Sigmoid colon (tissue), 7 donors: ENCODE measurements around the gene ZNF385A. TPM values are rescaled to one million over a fixed set of nuclear protein-coding genes. Genes with fewer than 3 reads are reported as not detected.

Source experiments
- DNase-seq: peaks from one replicate; pipeline ENCODE4 v3.0.0-alpha.2; 2019
- H3K27ac ChIP-seq, 4 donors: fragments of 200-600 bp; sonication (generic); one replicate each; pipeline ENCODE4 v1.5.1; 2016 to 2019; ENCODE audit warnings: mild to moderate bottlenecking in 1 of 4
- H3K27me3 ChIP-seq, 3 donors: fragments of 200-600 bp; sonication (generic); one replicate each; pipeline ENCODE4 v1.5.1; 2019; ENCODE audit warnings: mild to moderate bottlenecking in 1 of 3
- H3K36me3 ChIP-seq, 4 donors: fragments of 200-600 bp; sonication (generic); one replicate each; pipeline ENCODE4 v1.5.1; 2016 to 2019
- H3K4me1 ChIP-seq, 4 donors: fragments of 200-600 bp; sonication (generic); one replicate each; pipeline ENCODE4 v1.5.1; 2017 to 2019
- H3K4me3 ChIP-seq, 4 donors: fragments of 200-600 bp; sonication (generic); one replicate each; pipeline ENCODE4 v1.5.1; 2017 to 2019; ENCODE audit warnings: mild to moderate bottlenecking in 2 of 4, moderate library complexity in 1 of 4
- H3K9me3 ChIP-seq, 4 donors: fragments of 200-600 bp in 3 of 4; sonication (generic) in 3 of 4; one replicate each; pipeline versions ENCODE4 v1.5.1 to v1.6.1; 2013 to 2019
- EP300 ChIP-seq, 4 donors: sonication (generic); formaldehyde crosslinking; IDR thresholded peaks; one replicate each; pipeline ENCODE4 v1.6.1; 2017; ENCODE audit warnings: antibody characterized with exemption in 4 of 4
- POLR2A ChIP-seq, 2 donors: fragments of 450-650 bp; IDR thresholded peaks; one replicate each; pipeline ENCODE4 v1.6.1; 2016; ENCODE audit warnings: antibody characterized with exemption in 2 of 2, mild to moderate bottlenecking in 2 of 2, moderate library complexity in 2 of 2
- POLR2AphosphoS5 ChIP-seq, 4 donors: sonication (generic); formaldehyde crosslinking; IDR thresholded peaks; one replicate each; pipeline ENCODE4 v1.6.1; 2017; ENCODE audit warnings: antibody characterized with exemption in 4 of 4
- WGBS, 2 donors: extraction: QIAGEN DNeasy Blood & Tissue Kit; methylation state at CpG; one replicate each; pipeline ENCODE4 v1.1.7; 2013; 5-methylcytosine and 5-hydroxymethylcytosine counted together
- intact Hi-C: fragments of 100-400 bp; cut with DNase I; formaldehyde crosslinking; loops from one replicate; pipeline ENCODE4 v1.15.1; 2023
- polyA plus RNA-seq, 3 donors: library from polyadenylated mRNA; stranded (reverse); fragments of 200-250 nt; gene quantifications; one replicate each; pipeline ENCODE4 v1.2.3, GENCODE V29; 2013
- total RNA-seq, 4 donors: library from RNA; depleted of rRNA; stranded (reverse); fragments of >200 nt; gene quantifications; one replicate each; pipeline ENCODE4 v1.1.0, GENCODE V29; 2016
- TF ChIP-seq, protein P1 (sequence below), 4 experiments: fragments of 450-650 bp in 3 of 4; fragments of 200-600 bp in 1 of 4; IDR thresholded peaks; one replicate each; pipeline ENCODE4 v1.5.1; 2016 to 2019; ENCODE audit warnings: antibody characterized with exemption in 4 of 4, mild to moderate bottlenecking in 3 of 4, moderate library complexity in 2 of 4
- donor health status: healthy with polysubstance abuse.
- donor health status: Bipolar disorder and iron deficiency.
- donor health status: healthy.

Gene ZNF385A
- total and polyA plus RNA-seq, 7 donors, result 4.4 to 19.2 (median 8.4) TPM

DNA sequence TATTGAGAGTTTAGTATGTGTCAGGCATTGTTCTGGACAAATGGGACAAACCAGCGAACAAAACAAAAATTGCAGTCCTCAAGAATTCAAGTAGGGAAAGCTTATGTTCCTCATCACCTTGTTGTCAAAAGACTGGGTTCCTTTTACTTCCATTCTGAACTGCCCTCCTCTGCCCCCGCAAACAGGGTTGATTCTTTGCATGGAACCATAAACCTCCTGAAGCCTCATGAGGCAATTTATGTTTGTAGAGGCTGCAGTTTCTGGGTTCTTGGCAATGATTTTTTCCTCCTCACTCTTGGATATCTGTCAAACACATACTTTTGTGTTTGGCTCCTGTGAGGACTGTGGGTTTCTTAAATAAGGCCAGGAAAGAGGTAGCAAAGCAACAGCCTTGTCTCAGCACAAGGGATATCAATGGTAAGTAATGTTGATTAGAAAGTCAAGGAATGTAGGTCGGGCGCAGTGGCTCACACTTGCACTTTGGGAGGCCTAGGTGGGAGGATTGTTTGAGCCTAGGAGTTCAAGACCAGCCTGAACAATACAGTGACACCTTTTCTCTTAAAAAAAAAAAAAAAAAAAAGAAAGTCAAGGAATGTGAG is 45.7 kb downstream of the ZNF385A start:
- Histone ChIP-seq H3K4me3 (no peak overlapping the region), H3K9me3 (no peaks in the 10 kb centered on the region), H3K27me3 (no peaks in the 10 kb centered on the region), H3K4me1 (peaks cover 0 to 81% (median 50%) of the 10 kb centered on the region in 4 donors), H3K36me3 (peaks cover 17 to 34% (median 22%) of the 10 kb centered on the region in 4 donors), H3K27ac (peak overlapping the region; percentile 51 to 84 (median 68))
- no peak for DNase-seq
- intact Hi-C loops, result no loop called here
- TF ChIP-seq POLR2A (IDR thresholded peaks at IDR 0.05) (no peak), POLR2AphosphoS5 (IDR thresholded peaks at IDR 0.05) (no peak), EP300 (IDR thresholded peaks at IDR 0.05) (no peak)
- TF ChIP-seq, protein P1, sequence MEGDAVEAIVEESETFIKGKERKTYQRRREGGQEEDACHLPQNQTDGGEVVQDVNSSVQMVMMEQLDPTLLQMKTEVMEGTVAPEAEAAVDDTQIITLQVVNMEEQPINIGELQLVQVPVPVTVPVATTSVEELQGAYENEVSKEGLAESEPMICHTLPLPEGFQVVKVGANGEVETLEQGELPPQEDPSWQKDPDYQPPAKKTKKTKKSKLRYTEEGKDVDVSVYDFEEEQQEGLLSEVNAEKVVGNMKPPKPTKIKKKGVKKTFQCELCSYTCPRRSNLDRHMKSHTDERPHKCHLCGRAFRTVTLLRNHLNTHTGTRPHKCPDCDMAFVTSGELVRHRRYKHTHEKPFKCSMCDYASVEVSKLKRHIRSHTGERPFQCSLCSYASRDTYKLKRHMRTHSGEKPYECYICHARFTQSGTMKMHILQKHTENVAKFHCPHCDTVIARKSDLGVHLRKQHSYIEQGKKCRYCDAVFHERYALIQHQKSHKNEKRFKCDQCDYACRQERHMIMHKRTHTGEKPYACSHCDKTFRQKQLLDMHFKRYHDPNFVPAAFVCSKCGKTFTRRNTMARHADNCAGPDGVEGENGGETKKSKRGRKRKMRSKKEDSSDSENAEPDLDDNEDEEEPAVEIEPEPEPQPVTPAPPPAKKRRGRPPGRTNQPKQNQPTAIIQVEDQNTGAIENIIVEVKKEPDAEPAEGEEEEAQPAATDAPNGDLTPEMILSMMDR (IDR thresholded peaks at IDR 0.05), result no peak
- WGBS, 2 donors, result 91 to 92% methylated on average over 4 of the region's 4 CpGs

- intact Hi-C loops, result loop anchor here (1.0 kb wide), 1 partner anchor 21 kb away; no protein-coding TSS in a partner anchor
- DNase-seq, result no peak
- Histone ChIP-seq H3K4me3 (no peak overlapping the region), H3K27me3 (no peaks in the 10 kb centered on the region), H3K4me1 (peaks cover 0 to 81% (median 50%) of the 10 kb centered on the region in 4 donors), H3K36me3 (peaks cover 10 to 26% (median 14%) of the 10 kb centered on the region in 4 donors), H3K9me3 (no peaks in the 10 kb centered on the region), H3K27ac (peak overlapping the region; percentile 51 to 84 (median 68))
- WGBS, 2 donors, result 80 to 82% methylated on average over 3 of the region's 3 CpGs
- TF ChIP-seq, protein P1 (IDR thresholded peaks at IDR 0.05), result no peak
- no peak for TF ChIP-seq EP300 (IDR thresholded peaks at IDR 0.05)
- no peak for TF ChIP-seq POLR2A (IDR thresholded peaks at IDR 0.05)
- no peak for TF ChIP-seq POLR2AphosphoS5 (IDR thresholded peaks at IDR 0.05)
Measured at GRCh38 chr12:54337854-54338650, 46.5 kb downstream of the ZNF385A start.

- peak overlapping the region; percentile 51 to 84 (median 68) for H3K27ac ChIP-seq
- WGBS, 2 donors, result 74 to 79% methylated on average over 3 of the region's 3 CpGs
- no peak overlapping the region for H3K4me3 ChIP-seq
- H3K27me3 ChIP-seq, result no peaks in the 10 kb centered on the region
- intact Hi-C loops, result loop anchor here (1.0 kb wide), 1 partner anchor 22 kb away; no protein-coding TSS in a partner anchor
- no peak for DNase-seq
- peaks cover 0 to 81% (median 52%) of the 10 kb centered on the region in 4 donors for H3K4me1 ChIP-seq
- no peaks in the 10 kb centered on the region for H3K9me3 ChIP-seq
- TF ChIP-seq POLR2A (IDR thresholded peaks at IDR 0.05) (no peak), EP300 (IDR thresholded peaks at IDR 0.05) (no peak), POLR2AphosphoS5 (IDR thresholded peaks at IDR 0.05) (peak in 1 of 4 donors; percentile 20)
- TF ChIP-seq, protein P1 (IDR thresholded peaks at IDR 0.05), result peak in 2 of 4 experiments; percentile 11 to 26
- H3K36me3 ChIP-seq, result peaks cover 4 to 19% (median 8%) of the 10 kb centered on the region in 4 donors
Measured at GRCh38 chr12:54337280-54337842, 47.2 kb downstream of the ZNF385A start.

- Histone ChIP-seq H3K36me3 (peaks cover 0 to 9% (median 0%) of the 10 kb centered on the region in 4 donors), H3K27me3 (no peaks in the 10 kb centered on the region), H3K9me3 (no peaks in the 10 kb centered on the region), H3K4me3 (no peak overlapping the region), H3K4me1 (peaks cover 0 to 74% (median 60%) of the 10 kb centered on the region in 4 donors), H3K27ac (no peak overlapping the region)
- WGBS, 2 donors, result 94 to 96% methylated on average over 4 of the region's 4 CpGs
- no peak for DNase-seq
- intact Hi-C loops, result no loop called here
- TF ChIP-seq POLR2A (IDR thresholded peaks at IDR 0.05) (no peak), EP300 (IDR thresholded peaks at IDR 0.05) (no peak), POLR2AphosphoS5 (IDR thresholded peaks at IDR 0.05) (no peak)
- TF ChIP-seq, protein P1 (IDR thresholded peaks at IDR 0.05), result no peak
Measured at GRCh38 chr12:54333420-54334034, 51.0 kb downstream of the ZNF385A start.
